NT2/D1 (cell line): Measurements from ENCODE around the gene BMPR1A.

Experiments
- DNase-seq: peaks from one replicate; pipeline ENCODE4 v3.0.0-alpha.2; 2011; ENCODE audit warnings: low read depth, low spot score
- H3K27me3 ChIP-seq: 2 replicates; pipeline ENCODE4 v1.6.0; 2011; ENCODE audit warnings: mild to moderate bottlenecking; ENCODE audit not compliant: insufficient read length, insufficient read depth
- H3K36me3 ChIP-seq: 2 replicates; pipeline ENCODE4 v1.6.1; 2011; ENCODE audit warnings: mild to moderate bottlenecking, low read length, mixed read lengths; ENCODE audit not compliant: insufficient read depth, insufficient read length
- H3K4me1 ChIP-seq: 2 replicates; pipeline ENCODE4 v1.5.1; 2011; ENCODE audit not compliant: insufficient read depth, insufficient read length
- H3K4me3 ChIP-seq: 2 replicates; pipeline ENCODE4 v1.5.1; 2011; ENCODE audit warnings: low read depth; ENCODE audit not compliant: insufficient read length
- H3K9ac ChIP-seq: 2 replicates; pipeline ENCODE4 v1.6.0; 2011; ENCODE audit warnings: low read depth; ENCODE audit not compliant: insufficient read length
- H3K9me3 ChIP-seq: 2 replicates; pipeline ENCODE4 v1.5.1; 2011; ENCODE audit warnings: mild to moderate bottlenecking, low read length; ENCODE audit not compliant: insufficient read depth
- SUZ12 ChIP-seq: IDR thresholded peaks from 2 replicates; pipeline ENCODE4 v1.6.1; 2011; ENCODE audit not compliant: insufficient read length, insufficient read depth; ENCODE audit errors: extremely low read depth
- YY1 ChIP-seq: IDR thresholded peaks from 2 replicates; pipeline ENCODE4 v1.6.1; 2011; ENCODE audit not compliant: insufficient read length, insufficient read depth
- ZNF274 ChIP-seq: IDR thresholded peaks from 2 replicates; pipeline ENCODE4 v1.6.1; 2011; ENCODE audit warnings: mild to moderate bottlenecking, low read depth, low read length

Gene BMPR1A

DNA sequence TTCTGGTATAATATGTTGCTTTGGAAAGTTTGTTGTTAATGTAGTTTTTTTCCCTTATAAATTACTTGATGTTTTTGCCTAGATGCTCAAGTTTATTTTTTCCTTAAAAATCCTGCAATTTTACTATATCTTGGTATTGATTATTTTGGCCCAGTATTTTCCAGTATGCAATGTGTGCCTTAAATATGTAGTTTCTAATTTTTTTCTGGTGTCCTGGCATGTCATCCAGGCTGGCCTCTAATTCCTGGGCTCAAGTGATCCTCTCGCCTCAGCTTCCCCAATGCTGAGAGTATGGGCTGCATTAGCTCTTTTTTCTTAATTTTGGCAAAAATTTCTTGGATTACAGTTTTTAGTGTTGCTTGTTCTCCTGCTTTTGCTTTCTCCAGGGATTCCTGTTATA is 57.6 kb downstream of the BMPR1A start:
- H3K9ac ChIP-seq: no peak overlapping the region
- no peaks in the 10 kb centered on the region for H3K4me1 ChIP-seq
- no peaks in the 10 kb centered on the region for H3K9me3 ChIP-seq
- no peaks in the 10 kb centered on the region for H3K27me3 ChIP-seq
- no peak overlapping the region for H3K4me3 ChIP-seq
- H3K36me3 ChIP-seq: peaks cover 10% of the 10 kb centered on the region
- TF ChIP-seq YY1: no peak
- no peak for TF ChIP-seq SUZ12
- TF ChIP-seq ZNF274: no peak
- DNase-seq: no peak

DNA sequence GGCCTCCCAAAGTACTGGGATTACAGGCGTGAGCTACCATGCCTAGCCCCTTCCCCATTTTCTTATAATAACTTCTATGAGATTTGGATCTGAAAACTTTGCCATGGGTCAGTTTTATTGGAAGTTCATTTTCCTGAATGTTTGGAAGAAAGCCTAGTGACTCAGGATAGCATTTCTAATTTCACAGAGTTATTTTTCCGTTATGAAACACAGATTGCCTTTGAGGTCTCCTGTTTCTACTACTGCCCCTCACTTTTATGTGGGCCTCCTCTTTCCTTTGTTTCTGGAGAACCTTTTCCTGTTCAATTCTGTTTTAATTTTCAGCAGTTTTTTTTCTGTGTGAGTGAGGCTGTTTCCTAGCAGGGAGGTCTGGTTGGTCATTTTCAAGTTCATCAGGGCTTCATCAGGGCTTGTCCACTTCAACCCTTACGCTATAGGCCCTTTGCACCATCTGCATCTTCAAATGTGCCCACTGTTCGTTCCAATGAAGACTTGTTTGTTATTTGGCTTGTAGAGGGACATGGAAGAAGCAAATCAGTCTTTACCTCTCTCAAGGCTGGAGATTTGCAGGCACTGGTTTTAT is 58.7 kb downstream of the BMPR1A start:
- no peaks in the 10 kb centered on the region for H3K27me3 ChIP-seq

DNA sequence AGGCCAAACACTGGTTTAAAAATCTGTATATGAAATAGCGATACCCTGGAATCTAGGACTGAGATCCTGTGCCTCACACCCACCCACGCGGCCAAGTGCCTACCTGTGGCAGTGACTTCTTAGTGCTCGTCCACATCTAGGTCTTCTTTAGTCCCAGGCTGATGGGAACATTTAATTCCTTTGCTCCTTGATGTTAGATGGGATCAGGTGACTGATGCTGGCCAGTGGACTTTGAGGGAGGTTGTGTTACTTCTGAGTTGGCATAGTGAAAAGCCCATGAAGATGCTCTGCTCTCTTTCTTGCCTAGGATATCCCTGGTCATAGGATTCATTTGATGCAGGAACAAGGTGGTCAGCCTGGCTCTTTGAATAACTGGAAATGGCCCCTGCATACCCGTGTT is 59.2 kb downstream of the BMPR1A start:
- no peaks in the 10 kb centered on the region for H3K27me3 ChIP-seq
- no peaks in the 10 kb centered on the region for H3K4me1 ChIP-seq
- TF ChIP-seq YY1 (no peak), SUZ12 (no peak)
- H3K4me3 ChIP-seq: no peak overlapping the region
- peaks cover 8% of the 10 kb centered on the region for H3K36me3 ChIP-seq
- no peak for DNase-seq
- no peaks in the 10 kb centered on the region for H3K9me3 ChIP-seq
- H3K9ac ChIP-seq: no peak overlapping the region

More for the DNA sequence above, 58.7 kb downstream of the BMPR1A start:
- H3K4me3 ChIP-seq: no peak overlapping the region
- peaks cover 8% of the 10 kb centered on the region for H3K36me3 ChIP-seq
- H3K9ac ChIP-seq: no peak overlapping the region
- H3K9me3 ChIP-seq: no peaks in the 10 kb centered on the region
- no peak for DNase-seq
- H3K4me1 ChIP-seq: no peaks in the 10 kb centered on the region
- TF ChIP-seq YY1 (no peak), SUZ12 (no peak), ZNF274 (no peak)

DNA sequence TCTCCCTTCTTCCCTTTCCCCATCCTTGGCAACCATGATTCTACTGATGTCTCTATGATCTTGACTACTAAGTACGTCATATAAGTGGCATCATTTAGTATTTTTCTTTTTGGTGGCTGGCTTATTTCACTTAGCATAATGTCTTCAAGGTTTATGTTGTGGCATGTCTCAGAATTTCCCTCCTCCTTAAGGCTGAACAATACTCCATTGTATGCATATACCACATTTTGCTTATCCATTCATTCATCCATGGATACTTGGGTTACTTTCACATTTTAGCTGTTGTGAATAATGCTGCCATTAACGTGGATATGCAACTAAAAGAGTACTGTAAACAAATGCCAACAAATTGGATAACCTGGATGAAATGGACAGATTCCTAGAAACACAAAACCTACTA is 60.8 kb downstream of the BMPR1A start:
- TF ChIP-seq ZNF274 (no peak), SUZ12 (no peak), YY1 (no peak)
- Histone ChIP-seq H3K4me3 (no peak overlapping the region), H3K27me3 (no peaks in the 10 kb centered on the region), H3K9ac (no peak overlapping the region), H3K9me3 (no peaks in the 10 kb centered on the region), H3K4me1 (no peaks in the 10 kb centered on the region), H3K36me3 (peaks cover 5% of the 10 kb centered on the region)
- no peak for DNase-seq

DNA sequence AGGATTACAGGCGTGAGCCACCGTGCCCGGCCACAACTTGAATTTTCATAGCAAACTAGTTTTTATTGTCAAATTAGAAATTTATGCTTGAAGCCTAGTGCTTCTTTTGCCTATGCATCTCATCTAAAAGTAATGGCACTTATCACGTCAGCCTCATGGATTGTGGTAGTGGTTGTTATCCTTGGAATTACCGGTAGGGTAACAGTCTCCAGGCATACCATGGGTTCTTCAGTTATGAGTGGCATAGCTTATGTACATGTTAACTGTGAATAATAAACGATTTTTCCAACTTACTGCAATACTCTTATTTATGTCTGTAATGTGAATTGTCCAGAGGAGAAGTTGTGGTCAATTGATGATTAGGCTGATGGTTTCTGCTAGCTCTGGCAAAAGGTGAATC is 63.1 kb downstream of the BMPR1A start:
- Histone ChIP-seq H3K4me3 (no peak overlapping the region), H3K27me3 (no peaks in the 10 kb centered on the region), H3K9ac (no peak overlapping the region), H3K36me3 (peaks cover 5% of the 10 kb centered on the region), H3K4me1 (no peaks in the 10 kb centered on the region), H3K9me3 (no peaks in the 10 kb centered on the region)
- TF ChIP-seq YY1 (no peak), ZNF274 (no peak), SUZ12 (no peak)
- DNase-seq: no peak

DNA sequence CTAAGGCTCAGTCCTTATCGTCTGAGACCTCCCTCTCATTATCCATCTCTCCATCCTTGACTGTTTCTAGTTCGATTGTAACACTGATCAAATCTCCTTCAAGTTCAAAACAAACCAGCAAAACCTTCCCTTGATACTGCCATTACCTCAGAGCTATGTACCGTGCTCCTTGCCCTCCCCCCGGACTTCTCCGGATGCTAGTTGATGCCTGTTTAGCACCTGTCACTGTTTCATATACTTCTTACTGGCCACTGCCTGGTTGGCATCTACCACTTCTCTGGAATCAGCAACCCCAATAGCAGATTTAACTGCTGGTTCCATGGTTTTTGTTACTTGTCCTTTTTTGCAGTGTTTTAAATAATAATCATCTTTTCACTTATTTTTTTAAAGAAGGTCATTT is 64.1 kb downstream of the BMPR1A start:
- H3K4me3 ChIP-seq: no peak overlapping the region
- no peak overlapping the region for H3K9ac ChIP-seq
- TF ChIP-seq SUZ12 (no peak), ZNF274 (no peak), YY1 (no peak)
- H3K27me3 ChIP-seq: no peaks in the 10 kb centered on the region
- H3K36me3 ChIP-seq: peaks cover 5% of the 10 kb centered on the region
- H3K4me1 ChIP-seq: no peaks in the 10 kb centered on the region
- DNase-seq: no peak
- no peaks in the 10 kb centered on the region for H3K9me3 ChIP-seq

DNA sequence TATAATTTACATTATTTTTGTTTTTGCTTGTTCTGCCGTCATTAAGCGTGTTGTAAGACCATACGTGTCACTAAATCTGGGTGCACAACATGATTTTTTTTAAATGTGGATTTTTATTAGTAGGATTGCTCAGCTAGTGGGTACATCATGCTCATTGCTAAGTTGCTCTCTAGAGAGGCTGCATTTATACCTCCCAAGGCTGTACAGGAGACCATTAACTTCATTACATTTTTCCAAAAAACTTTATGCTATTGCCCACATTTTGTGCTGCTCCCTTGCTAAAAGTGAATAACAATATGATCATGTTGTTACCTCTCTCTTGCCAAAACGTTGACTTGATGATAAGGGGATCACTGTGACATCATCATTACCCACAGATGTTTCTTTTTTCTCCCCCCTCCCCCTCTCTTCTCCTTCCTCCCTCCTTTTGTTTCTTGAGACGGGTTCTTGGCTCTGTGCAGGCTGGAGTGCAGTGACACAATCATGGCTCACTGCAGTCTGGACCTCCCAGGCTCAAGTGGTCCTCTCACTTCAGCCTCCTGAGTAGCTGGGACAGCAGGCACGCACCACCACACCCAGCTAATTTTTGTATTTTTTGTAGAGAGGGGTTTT is 65.1 kb downstream of the BMPR1A start:
- H3K4me1 ChIP-seq: no peaks in the 10 kb centered on the region
- H3K36me3 ChIP-seq: peaks cover 3% of the 10 kb centered on the region
- H3K9me3 ChIP-seq: no peaks in the 10 kb centered on the region
- DNase-seq: no peak
- no peak for TF ChIP-seq YY1
- no peak for TF ChIP-seq SUZ12
- TF ChIP-seq ZNF274: no peak
- no peak overlapping the region for H3K9ac ChIP-seq
- no peaks in the 10 kb centered on the region for H3K27me3 ChIP-seq
- H3K4me3 ChIP-seq: no peak overlapping the region
